GM23338 (cell line): ENCODE data around the gene EPGN.

Source experiments
- CREB1 ChIP-seq: fragments of 250-450 bp; sonication (Bioruptor Pico); IDR thresholded peaks from 2 replicates; pipeline ENCODE4 v1.5.0; 2020; ENCODE audit warnings: low read depth, mild to moderate bottlenecking, moderate library complexity
- CTCF ChIP-seq, 2 experiments: fragments of 200-600 bp in 1 of 2; sonication (generic) in 1 of 2; conservative IDR thresholded peaks; 2 replicates each; pipeline versions ENCODE4 v1.5.1 to v1.6.1; 2016 to 2017; ENCODE audit warnings: antibody characterized with exemption in 2 of 2, low read depth in 2 of 2, mild to moderate bottlenecking in 2 of 2, moderate library complexity in 1 of 2
- EZH2 ChIP-seq: fragments of 200-600 bp; sonication (generic); IDR thresholded peaks from one replicate; pipeline ENCODE4 v1.8.0; 2017; ENCODE audit warnings: antibody characterized with exemption, mild to moderate bottlenecking, low read depth; ENCODE audit not compliant: unreplicated experiment
- EZH2phosphoT487 ChIP-seq: fragments of 200-600 bp; sonication (generic); IDR thresholded peaks from one replicate; pipeline ENCODE4 v1.8.1; 2018; ENCODE audit warnings: antibody characterized with exemption; ENCODE audit not compliant: unreplicated experiment
- JUNB ChIP-seq: IDR thresholded peaks from one replicate; pipeline ENCODE4 v1.6.1; 2016; ENCODE audit warnings: antibody characterized with exemption; ENCODE audit not compliant: unreplicated experiment
- POLR2AphosphoS5 ChIP-seq: IDR thresholded peaks from 2 replicates; pipeline ENCODE4 v1.6.1; 2016; ENCODE audit warnings: antibody characterized with exemption, low read depth
- REST ChIP-seq: IDR thresholded peaks from one replicate; pipeline ENCODE4 v1.6.1; 2018; ENCODE audit warnings: antibody characterized with exemption; ENCODE audit not compliant: unreplicated experiment
- ZNF331 ChIP-seq: fragments of 250-450 bp; sonication (Bioruptor Pico); IDR thresholded peaks from 2 replicates; pipeline ENCODE4 v1.5.0; 2020; ENCODE audit warnings: low read depth, mild to moderate bottlenecking, moderate library complexity
- ZNF462 ChIP-seq: fragments of 250-450 bp; sonication (Bioruptor Pico); IDR thresholded peaks from 2 replicates; pipeline ENCODE4 v1.5.0; 2020; ENCODE audit warnings: mild to moderate bottlenecking, moderate library complexity

GRCh38 chr4:74364652-74365491 lies 56.6 kb downstream of the EPGN start, which contains the start of gene EREG:
- no peak for TF ChIP-seq CTCF (conservative IDR thresholded peaks at IDR 0.05; ENCODE audit: low read depth in 2 of 2)
- TF ChIP-seq POLR2AphosphoS5 = no peak
- no peak for TF ChIP-seq REST
- no peak for TF ChIP-seq ZNF331 (CRISPR knock-in tag)
- no peak for TF ChIP-seq EZH2
- TF ChIP-seq EZH2phosphoT487 = no peak
- TF ChIP-seq JUNB = no peak
- TF ChIP-seq CREB1 (CRISPR knock-in tag) = no peak
- TF ChIP-seq ZNF462 (CRISPR knock-in tag) = no peak
